Stimulated activated CD8-positive, alpha-beta memory T cell treated with anti-CD3 and anti-CD28 coated beads, Interleukin-7, amount 100 ng/mL, for 24 hours (primary cell): ENCODE results near the gene NOS1AP.
"Not testable (repeated sequence)": the region's sequence is repeated elsewhere in the genome, so short reads cannot be mapped to it uniquely, and the experiment has no call there.

Source experiments
- DNase-seq: peaks from one replicate; pipeline ENCODE4 v3.0.0-alpha.2; 2020; ENCODE audit warnings: low read depth

NOS1AP gene

DNA sequence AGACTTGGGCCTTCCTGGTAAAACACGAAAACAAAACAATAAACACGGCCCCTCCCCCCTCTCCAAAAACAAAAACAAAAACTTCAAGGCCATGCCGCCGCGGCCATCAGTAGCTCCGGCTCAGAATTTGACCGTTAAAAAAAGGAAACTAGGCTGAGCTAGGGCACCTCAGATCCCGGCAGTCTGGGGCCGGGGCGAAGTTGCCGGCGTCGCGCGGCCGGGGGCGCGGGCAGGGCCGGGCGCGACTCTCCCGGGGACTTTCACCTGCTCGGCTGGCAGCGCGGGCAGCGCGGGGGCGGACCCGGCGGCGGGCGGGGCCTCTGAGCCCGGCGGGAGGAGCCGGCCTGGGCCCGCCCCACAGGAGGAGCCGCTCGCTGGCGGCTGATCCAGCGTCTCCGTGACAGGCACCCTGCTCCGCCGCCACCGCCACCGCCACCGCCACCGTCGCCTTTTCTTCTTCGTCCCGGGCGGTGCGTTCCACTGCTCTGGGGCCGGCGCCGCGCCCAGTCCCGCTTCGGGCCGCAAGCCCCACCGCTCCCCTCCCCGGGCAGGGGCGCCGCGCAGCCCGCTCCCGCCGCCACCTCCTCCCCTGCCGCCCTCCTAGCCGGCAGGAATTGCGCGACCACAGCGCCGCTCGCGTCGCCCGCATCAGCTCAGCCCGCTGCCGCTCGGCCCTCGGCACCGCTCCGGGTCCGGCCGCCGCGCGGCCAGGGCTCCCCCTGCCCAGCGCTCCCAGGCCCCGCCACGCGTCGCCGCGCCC is at the start of gene NOS1AP:
TSS of gene NOS1AP (plus strand) at position 358 of the 760 bp plus-strand sequence. CDS start 487 bp downstream, outside the sequence.
- DNase-seq, result peak; percentile 43

DNA sequence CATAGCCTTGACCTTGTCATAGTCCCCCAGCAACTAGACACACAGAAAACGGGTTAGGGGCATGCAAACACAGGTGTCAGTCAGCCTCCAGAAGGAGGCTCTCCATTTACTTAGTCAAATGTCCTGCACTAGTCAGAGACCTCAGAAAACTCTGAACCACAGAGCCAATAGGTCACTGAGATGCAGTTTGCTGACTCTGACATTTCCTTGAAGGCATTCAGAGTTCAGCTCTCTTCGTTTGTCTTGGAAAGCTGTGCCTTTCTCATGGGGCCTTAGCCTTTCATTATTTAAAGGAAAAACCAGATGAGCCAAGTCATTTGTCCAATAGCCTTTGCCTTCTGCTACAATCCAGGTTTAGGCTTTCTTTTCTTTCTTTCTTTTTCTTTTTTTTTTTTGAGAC is 49.3 kb upstream of the NOS1AP start:
- no peak for DNase-seq

DNA sequence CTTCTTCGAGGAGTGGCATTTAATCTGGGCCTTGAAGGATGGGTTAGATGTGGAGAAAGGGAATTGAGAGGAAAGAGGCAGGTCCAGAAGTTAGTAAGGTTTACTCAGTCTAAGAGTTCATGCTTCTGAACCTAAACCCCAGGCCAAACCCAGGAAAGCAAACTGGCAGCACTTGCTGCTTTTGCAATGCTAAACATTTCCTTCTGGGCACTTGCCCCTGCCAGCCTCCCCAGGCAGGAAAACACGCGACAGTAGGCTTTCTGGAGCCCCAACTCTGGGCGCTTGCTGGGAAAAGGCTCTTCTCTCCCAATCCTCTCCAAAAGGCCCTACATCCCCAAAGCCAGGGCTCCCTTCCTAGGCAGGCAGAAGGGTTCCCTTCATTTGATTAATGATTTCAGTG is 48.4 kb upstream of the NOS1AP start:
- DNase-seq, result no peak

DNA sequence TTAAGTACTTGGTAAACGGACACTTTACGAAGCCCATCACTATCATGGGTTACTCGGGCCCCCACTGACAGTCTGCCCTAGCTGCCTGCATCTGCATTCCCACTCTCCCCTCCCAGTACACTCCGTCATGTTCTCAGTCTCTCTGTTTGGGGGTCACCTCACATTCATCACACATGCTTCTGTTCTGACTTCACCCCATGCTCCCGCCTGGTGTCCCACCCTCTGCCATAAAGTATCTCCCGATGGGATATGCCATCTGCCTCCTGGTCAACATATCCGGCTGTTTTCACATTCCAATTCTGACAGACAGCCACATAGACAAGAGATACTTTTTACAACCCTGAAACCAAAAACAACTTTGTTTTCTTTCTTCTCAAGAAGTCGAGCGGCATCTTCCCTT is 46.9 kb upstream of the NOS1AP start:
- no peak for DNase-seq

DNA sequence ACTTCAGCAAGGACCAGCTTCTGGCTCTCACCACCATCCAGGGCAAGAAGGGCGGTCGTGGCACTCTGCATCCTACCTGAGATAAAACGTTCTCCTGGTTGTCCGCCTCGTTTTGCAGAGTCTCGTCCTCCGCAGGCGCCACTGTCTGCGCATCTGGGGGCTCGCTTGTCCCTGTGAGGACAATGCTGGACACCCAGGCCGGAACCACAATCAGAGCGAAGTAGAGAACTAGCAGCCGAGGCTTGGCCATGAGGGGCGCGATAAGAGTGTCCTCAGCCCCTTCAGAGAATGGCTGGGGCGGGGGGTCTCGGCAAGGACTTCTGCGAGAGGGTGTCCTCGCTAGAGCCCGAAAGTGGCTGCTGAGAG is 46.3 kb upstream of the NOS1AP start:
- no peak for DNase-seq

DNA sequence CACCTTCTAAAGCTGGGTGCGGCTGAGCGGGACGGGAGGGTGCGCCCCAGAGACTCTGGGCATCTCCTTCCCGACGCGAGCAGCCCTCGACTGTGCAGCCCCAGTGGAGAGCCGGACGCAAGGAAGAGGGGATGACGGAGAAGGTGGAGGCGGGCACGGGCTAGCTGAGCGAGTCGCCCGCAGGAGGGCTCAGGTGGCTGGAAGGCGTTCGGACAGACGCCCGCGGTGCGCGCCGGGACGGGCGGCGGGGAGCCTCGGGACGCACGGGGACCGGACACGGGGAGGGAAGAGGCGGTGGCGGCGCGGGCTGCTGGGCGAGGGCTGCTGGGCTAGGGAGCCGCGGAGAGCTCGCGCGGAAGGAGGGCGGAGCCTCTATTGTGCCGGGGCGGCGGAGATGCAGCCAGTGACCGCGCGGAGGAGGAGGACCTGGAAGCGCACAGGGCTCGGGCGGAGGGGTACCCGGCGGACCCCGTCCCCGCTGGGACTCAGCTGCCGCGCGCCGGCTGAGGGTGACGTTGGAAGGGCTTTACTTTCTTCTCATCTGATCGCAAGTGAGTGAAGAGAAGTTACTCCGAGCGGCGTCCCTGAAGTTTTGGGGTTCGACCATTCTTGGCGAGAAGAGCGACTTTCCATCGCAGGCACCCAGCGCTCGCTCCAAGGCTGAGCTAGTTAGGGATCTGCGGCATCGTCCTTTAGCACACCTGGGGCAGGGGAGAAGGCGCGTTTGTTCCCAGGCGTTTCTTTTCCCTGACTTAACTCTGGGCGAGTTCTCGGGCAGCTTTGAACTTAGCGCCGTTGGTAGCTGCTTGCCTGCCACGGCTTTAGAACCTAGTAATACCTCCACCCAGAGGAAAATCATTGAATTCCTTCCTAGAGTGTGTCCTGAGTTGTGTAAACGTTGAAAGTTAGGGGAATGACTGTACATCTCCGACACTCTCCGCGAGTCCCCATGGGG is 45.7 kb upstream of the NOS1AP start, which contains the start of gene OLFML2B:
TSS of gene OLFML2B (minus strand) at position 323 of the 955 bp plus-strand sequence. CDS start 439 bp downstream, outside the sequence.
- DNase-seq, result peak; percentile 25

DNA sequence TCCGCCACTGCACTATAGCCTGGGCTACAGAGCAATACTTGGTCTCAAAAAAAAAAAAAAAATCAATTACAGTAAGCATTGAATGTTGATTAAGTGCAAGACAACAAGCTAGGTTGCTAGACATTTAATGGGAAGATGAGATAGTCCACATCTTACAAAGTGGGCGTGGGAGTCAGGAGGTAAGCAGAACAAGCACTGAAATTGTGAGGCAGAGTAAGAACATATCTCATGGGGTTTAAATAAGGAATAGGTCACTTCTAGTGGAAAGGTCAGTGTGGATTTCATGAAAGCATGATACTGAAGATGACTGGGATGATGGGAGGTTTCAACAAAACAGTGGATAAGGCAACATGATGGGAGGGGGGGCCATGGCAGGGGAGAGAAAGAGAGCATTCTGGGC is 44.0 kb upstream of the NOS1AP start:
- no peak for DNase-seq

DNA sequence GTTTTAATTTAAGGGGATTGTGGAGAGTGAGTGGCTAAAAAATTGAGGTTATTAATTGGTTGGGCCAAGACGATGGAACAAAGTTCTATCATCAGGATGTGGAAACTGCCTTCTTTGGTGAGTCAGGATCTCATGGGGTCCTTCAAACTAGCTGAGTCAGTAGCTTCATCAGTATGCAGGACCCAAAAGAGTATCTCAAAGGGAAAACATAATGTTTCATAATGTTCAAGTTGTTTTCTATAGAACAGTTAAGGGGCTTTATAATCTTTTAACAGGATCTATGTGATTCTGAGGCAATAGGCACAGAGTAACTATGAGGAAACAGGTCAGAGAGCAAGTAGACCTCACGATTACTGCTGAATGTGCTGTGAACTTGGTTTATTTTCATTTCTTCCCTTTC is 42.6 kb upstream of the NOS1AP start:
- no peak for DNase-seq

DNA sequence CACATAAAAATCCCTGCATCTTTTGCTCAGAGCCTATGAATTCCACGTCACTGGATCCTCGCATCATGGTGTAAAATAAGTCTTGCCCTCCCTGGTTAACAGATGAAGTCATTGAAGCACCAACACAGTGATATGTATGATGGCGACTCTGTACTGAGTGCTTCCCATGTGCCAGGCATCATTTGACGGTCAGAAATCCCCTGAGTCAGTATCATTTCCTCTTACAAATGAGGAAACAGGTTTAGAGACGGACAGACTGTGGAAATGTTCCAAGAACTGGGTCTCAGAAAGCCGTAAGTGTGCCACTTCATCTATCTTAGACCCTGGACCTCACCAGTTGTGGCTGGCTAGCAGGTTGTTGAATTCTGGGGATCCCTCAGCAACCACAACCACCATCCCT is 40.8 kb upstream of the NOS1AP start:
- DNase-seq, result no peak

DNA sequence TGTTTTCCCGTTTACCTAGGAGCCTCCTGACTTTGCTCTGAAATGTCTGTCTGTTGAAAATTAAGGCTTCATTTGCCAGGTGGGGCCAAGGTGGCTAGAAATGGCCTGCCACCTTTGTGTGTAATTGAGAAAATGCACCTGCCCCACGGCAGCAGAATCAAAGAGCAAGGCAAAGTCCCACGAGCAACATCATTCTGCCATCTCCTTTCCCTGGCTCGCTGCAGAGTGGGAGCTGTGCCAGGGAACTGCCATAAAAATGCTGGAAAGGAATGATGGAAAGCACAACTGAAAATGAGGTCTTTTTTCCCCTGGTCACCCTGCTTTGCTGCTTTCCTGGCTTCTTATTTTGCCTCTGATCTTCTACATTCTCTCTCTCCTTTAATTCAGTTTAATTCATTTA is 40.3 kb upstream of the NOS1AP start:
- DNase-seq, result no peak

DNA sequence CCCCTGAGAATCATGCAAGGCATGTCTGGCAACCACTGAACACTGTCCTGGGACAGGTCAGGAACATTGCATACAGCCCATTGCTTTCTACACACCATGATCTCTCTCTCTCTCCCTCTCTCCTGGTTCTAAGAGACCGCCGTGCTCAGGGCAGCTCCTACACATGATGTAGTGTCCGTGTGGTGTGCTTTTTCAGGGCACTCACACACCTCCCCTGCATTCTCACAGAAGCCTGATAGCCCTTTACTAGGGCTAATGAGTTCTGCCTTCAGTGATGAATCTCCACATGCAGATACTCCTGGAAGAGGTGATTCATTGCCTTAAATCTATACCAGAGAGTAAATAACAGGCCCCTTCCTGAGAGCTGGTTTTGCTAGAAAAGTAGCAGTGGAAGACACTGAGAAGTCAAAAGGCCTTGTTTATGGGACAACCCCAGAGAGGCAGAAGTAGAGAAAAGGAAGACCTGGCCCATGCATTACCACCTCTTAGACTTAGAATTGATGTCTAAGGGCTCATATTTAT is 38.7 kb upstream of the NOS1AP start:
- no peak for DNase-seq

DNA sequence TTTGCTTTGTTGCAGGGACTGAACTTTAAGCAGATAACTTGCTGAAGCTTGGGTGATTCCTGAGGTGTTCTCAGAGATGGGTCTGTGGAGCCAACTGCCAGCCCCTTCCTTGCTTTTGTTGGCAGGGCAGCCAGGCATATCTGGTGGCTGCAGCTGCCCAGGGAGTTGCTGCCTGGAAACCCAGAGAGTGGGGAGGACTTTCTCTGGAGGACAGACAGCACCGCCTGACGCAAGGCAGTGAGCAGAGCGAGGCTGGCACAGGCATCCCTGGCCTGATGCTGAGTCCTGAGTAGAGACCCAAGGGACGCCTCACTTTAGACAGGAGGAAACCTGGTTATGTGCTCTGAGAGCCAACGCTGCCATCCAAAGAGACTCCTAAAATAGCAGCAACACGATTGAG is 36.1 kb upstream of the NOS1AP start:
- DNase-seq, result no peak

DNA sequence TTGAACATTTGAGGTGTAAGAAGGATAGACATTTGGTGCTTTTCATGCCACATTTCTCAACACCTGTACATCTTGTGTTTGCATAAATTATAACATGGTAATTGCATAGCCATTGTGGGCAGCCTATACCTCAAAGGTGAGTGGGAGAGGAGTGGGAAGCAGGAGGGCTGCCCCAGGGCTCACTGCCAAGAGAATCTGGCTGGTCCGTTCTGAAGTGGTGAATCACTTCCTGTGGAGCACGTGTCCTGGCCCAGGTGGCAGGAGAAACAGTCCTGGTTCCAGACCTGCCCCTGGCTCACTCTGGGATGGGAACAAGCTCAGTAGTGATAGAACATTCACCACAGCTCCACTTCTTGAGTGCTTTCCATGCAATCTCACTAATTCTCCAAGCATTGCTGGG is 34.2 kb upstream of the NOS1AP start:
- no peak for DNase-seq

DNA sequence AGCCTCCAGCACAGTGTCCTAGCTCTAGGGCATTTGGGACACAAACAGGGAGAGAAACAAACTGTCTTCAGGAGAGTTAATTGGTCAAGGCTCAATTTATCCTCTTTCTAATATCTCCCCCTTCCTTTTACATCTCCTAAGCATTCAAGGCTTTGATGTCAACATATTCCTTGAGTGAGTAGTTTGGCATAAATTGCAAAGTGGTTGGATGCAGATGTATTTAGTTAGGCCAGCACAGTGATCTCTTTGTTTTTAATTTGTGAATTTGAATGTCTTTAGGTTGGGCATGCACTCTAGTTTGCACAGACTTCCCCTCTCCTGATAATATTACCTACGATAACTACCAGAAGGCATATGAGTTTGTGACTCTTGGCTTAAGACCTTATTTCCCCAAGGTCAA is 33.3 kb upstream of the NOS1AP start:
- no peak for DNase-seq

DNA sequence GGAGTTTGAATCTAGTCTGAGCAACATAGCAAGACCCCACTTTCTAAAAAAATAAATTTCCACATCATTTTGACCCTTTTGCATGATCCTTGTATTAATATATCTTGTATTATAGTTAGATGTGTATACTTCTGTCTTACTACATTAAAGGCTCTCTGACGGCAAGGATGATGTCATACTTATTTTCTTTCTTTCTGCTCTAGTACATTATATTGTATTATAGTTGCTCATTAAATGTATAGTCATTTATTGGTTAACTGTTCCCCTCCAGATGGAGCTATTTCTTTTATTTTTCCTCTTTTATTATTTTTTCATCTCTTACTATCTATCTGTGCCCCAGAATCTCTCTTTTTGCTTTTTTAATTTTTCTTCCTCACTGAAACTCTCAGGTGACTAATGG is 30.9 kb upstream of the NOS1AP start:
- no peak for DNase-seq

DNA sequence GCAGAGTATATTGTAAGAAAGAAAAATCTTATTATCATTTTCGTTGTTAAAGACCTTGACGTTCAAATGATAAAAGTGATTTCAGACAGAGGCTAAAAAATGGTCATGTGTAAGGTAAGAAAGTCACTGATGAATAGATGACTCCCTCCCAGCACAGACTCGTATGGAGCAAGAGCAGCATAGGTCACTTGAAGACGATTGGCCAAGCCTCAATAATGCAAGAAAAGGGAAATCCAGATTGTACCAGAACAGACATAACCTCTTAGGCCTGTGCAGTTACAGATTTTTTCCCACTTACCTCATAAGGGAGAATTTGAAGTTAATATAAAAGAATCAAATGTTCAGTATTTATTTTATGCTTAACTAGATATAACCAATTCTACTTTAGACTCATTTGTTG is 29.5 kb upstream of the NOS1AP start:
- no peak for DNase-seq

DNA sequence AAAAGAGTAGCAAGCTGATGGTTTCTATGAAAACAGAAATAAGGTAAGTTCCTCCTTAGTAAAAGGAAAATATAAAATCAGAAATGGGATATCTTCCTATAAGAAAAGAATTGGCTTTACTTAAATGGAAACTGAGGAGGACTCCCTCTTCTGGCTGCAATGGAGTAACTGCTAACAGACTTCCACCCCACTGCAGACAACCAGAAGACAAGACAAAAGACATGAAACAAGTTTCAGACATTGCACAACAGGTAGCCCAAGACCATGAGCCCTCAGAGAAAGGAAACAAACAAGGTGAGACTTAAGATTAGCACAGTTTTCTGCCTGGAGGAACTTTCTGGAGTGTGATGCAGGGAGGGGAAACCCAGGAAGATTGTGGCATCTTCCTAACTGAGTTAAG is 28.8 kb upstream of the NOS1AP start:
- no peak for DNase-seq

DNA sequence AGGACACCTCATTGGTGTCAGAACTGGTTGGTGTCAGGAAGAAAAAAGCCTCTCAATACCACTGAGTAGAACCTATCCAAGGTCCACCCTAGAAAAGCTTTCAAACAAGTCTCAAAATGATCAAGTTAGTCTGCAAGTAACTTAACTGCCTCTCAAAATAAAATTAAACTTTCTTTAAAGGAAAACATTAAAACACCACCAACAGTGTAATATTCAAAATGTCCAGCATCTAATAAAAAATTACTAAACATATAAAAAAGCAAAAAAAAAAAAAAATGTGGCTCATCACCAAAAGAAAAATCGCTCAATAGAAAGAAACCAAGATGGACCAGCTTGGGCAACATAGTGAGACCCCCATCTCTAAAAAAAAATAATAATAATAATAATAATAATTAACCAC is 27.1 kb upstream of the NOS1AP start:
- no peak for DNase-seq

DNA sequence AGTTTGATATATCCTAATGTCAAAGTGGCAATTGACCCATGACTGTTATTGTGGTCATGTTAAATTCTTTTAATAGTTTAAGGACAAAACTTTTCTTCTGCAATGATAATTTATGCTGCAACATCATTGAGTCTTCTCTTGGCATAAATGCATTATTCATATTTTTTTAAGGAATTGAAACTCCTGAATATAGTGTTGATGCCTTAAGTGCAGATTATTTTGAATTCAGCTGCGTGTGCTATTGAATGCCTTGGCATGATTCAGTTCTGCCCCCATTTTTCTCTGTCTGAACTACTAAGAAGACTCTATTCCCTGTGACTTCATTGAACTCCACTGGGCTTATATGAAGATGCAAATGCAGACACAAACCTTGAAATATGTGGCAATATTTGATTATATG is 22.6 kb upstream of the NOS1AP start:
- DNase-seq, result no peak

DNA sequence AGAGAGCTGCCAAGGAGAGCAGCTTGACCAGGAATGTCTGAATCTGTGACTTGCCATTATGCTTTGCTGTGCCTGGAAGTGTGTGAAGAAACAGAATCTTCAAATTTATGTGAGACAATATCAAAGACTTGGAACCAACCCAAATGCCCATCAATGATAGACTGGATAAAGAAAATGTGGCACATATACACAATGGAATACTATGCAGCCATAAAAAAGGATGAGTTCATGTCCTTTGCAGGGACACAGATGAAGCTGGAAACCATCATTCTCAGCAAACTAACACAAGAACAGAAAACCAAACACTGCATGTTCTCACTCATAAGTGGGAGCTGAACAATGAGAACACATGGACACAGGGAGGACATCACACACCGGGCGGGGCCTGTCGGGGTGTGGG is 15.5 kb upstream of the NOS1AP start:
- DNase-seq, result not testable (repeated sequence)

DNA sequence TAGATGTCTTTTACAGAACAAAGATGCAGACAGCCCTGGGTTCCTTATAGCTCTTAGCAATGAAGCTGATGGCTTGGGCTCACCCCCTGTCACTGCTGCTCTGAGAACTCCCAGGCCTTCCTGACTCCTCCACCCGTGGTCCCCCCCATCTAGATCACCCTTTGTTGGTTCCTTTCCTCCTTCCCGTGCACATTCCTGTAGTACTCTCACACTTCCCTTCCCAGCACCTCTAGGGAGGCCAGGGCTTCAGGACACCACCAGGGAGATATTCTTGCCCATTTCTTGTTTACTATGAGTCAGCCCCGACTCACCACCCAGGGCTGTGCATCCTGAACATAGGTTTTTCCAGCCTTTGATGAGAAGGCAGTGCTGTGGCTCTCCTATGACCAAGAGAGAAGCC is 14.4 kb upstream of the NOS1AP start:
- no peak for DNase-seq

DNA sequence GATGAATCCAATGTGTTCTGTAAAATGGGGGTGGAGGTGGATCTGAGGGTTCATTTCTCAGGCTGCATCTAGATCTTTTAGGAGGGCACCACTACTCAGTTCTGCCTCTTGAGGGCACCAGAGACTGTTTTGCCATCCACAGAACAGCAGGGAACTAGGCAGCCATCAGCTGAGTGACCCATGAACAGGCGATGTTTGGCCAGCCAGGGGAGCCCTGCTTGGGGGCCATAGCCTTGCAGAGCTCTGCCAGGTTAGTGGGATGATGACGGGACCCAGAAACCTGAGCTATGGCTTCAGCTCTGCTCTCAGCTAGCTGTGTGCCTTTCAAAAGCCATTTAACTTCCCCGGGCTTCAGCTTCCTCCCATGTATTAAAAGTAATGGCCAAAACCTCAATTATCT is 13.4 kb upstream of the NOS1AP start:
- DNase-seq, result no peak

DNA sequence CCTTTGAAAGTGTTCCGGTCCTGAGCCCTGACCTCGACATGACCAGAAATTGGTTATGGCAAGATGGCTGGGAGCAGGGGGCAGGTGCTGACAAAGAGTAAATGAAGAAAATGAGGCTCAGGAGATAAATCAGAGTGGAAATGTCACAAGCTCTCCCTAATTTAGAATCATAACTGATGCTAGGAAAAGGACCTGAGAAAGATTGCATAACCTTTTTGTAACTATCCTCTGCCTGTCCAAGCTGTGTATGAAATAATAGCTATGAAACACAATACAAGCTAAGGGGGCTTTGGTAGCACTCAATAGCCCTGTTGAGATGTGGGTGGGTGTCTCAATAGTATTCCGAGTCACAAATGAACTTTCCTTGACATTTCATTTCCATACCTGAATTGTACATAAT is 12.9 kb upstream of the NOS1AP start:
- no peak for DNase-seq
